Smooth muscle cell (in vitro differentiated cells): ENCODE data around the gene AFF1. TPM values are rescaled to one million over a fixed set of nuclear protein-coding genes. Genes with fewer than 3 reads are reported as not detected.

Experiments
- DNase-seq: peaks from one replicate; lab custom pipeline; 2025; ENCODE audit not compliant: unreplicated experiment; lab: John Stamatoyannopoulos, UW
- H2AFZ ChIP-seq: fragments of 200-600 bp; sonication (generic); 2 replicates; pipeline ENCODE4 v1.6.0; 2016; ENCODE audit warnings: antibody characterized with exemption, low read depth, mild to moderate bottlenecking
- H3F3A ChIP-seq: fragments of 200-600 bp; sonication (generic); 2 replicates; pipeline ENCODE4 v1.6.0; 2017; ENCODE audit warnings: antibody characterized with exemption, low read depth
- H3K27ac ChIP-seq: fragments of 200-600 bp; sonication (generic); 2 replicates; pipeline ENCODE4 v1.5.1; 2016; ENCODE audit warnings: low read depth, mild to moderate bottlenecking
- H3K27me3 ChIP-seq: fragments of 200-600 bp; sonication (generic); 2 replicates; pipeline ENCODE4 v1.6.1; 2016; ENCODE audit warnings: low read depth, mild to moderate bottlenecking
- H3K36me3 ChIP-seq: fragments of 200-600 bp; sonication (generic); 2 replicates; pipeline ENCODE4 v1.5.1; 2016; ENCODE audit warnings: low read depth
- H3K4me1 ChIP-seq: fragments of 200-600 bp; sonication (generic); 2 replicates; pipeline ENCODE4 v1.5.1; 2016; ENCODE audit warnings: low read depth
- H3K4me2 ChIP-seq: fragments of 200-600 bp; sonication (generic); 2 replicates; pipeline ENCODE4 v1.6.0; 2016; ENCODE audit warnings: mild to moderate bottlenecking
- H3K4me3 ChIP-seq: fragments of 200-600 bp; sonication (generic); 2 replicates; pipeline ENCODE4 v1.5.1; 2016; ENCODE audit warnings: mild to moderate bottlenecking
- H3K79me2 ChIP-seq: fragments of 200-600 bp; sonication (generic); 2 replicates; pipeline ENCODE4 v1.6.0; 2016; ENCODE audit warnings: low read depth, mild to moderate bottlenecking
- H3K9ac ChIP-seq: fragments of 200-600 bp; sonication (generic); 2 replicates; pipeline ENCODE4 v1.6.0; 2016; ENCODE audit warnings: low read depth
- H3K9me3 ChIP-seq: fragments of 200-600 bp; sonication (generic); replicated peaks from 2 replicates; pipeline ENCODE4 v1.5.1; 2016; ENCODE audit warnings: low read depth
- H4K20me1 ChIP-seq: fragments of 200-600 bp; sonication (generic); 2 replicates; pipeline ENCODE4 v1.6.0; 2016; ENCODE audit warnings: low read depth
- CTCF ChIP-seq: fragments of 200-600 bp; sonication (generic); IDR thresholded peaks from 2 replicates; pipeline ENCODE4 v1.5.1; 2017; ENCODE audit warnings: borderline replicate concordance, mild to moderate bottlenecking, antibody characterized with exemption; ENCODE audit not compliant: insufficient read depth, poor library complexity, severe bottlenecking
- WGBS: methylation state at CpG from one replicate; pipeline ENCODE4 v1.1.7; 2016; ENCODE audit warnings: low lambda C conversion rate; 5-methylcytosine and 5-hydroxymethylcytosine counted together
- polyA plus RNA-seq: library from polyadenylated mRNA; unstranded; fragments of >200 nt; fragmentation: Nextera tagmentation; extraction: Ambion mirVana; gene quantifications from 2 replicates; pipeline ENCODE4 v1.2.1, GENCODE V29; 2016
- total RNA-seq: library from RNA; depleted of rRNA; stranded (reverse); fragments of >200 nt; gene quantifications from 2 replicates; pipeline ENCODE4 v1.2.3, GENCODE V29; 2014

The AFF1 gene
- total and polyA plus RNA-seq, 2 experiments from 2014 or later: 6.6 to 17.7 TPM

- Histone ChIP-seq H3K79me2 (no peaks in the 10 kb centered on the region), H3K9me3 (no peaks in the 10 kb centered on the region), H3K27ac (no peak overlapping the region), H3K36me3 (no peaks in the 10 kb centered on the region), H3K9ac (no peak overlapping the region), H2AFZ (no peak overlapping the region), H3F3A (peaks cover 14% of the 10 kb centered on the region), H3K4me2 (peak overlapping the region; percentile 14), H3K27me3 (no peaks in the 10 kb centered on the region), H3K4me3 (no peak overlapping the region), H3K4me1 (peaks cover 54% of the 10 kb centered on the region), H4K20me1 (peaks cover 23% of the 10 kb centered on the region)
- DNase-seq: no peak
- no peak for TF ChIP-seq CTCF
- WGBS: 8% methylated on average over 2 of the region's 2 CpGs
Measured at GRCh38 chr4:86960557-86960961, 25.7 kb downstream of the AFF1 start.

DNA sequence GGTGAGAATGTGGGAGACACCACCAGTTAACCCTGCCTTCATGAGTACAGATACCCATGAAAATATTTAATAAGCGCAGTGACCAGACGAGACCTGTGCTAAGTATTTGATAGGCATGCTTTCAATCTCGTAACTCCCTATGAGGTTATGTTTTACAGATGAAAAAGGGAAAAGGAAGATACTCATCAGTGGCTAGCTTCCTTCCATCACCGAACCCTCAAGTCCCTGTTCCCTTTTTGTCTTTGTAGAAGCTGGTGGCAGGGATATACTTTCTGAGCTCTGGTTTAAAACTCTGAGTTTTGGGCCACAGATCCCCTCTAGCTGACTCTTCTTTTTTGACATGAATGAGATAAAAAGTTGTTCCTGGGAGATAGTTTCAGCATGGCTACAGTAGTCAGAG, 26.3 kb downstream of the AFF1 start:
- Histone ChIP-seq H3K79me2 (no peaks in the 10 kb centered on the region), H3K36me3 (no peaks in the 10 kb centered on the region), H2AFZ (no peak overlapping the region), H3F3A (peaks cover 14% of the 10 kb centered on the region), H4K20me1 (peaks cover 23% of the 10 kb centered on the region), H3K9ac (no peak overlapping the region), H3K27me3 (no peaks in the 10 kb centered on the region), H3K4me2 (peak overlapping the region; percentile 31), H3K4me1 (peaks cover 60% of the 10 kb centered on the region), H3K4me3 (no peak overlapping the region), H3K27ac (peak overlapping the region; percentile 2), H3K9me3 (no peaks in the 10 kb centered on the region)
- DNase-seq: no peak
- 94% methylated on average over 4 of the region's 4 CpGs for WGBS
- no peak for TF ChIP-seq CTCF

- Histone ChIP-seq H3K9ac (no peak overlapping the region), H3F3A (peaks cover 14% of the 10 kb centered on the region), H3K4me3 (no peak overlapping the region), H3K79me2 (no peaks in the 10 kb centered on the region), H3K4me1 (peaks cover 62% of the 10 kb centered on the region), H3K27me3 (no peaks in the 10 kb centered on the region), H3K9me3 (no peaks in the 10 kb centered on the region), H4K20me1 (peaks cover 23% of the 10 kb centered on the region), H2AFZ (no peak overlapping the region), H3K4me2 (peak overlapping the region; percentile 31), H3K27ac (peak overlapping the region; percentile 2), H3K36me3 (no peaks in the 10 kb centered on the region)
- WGBS: 17% methylated on average over 9 of the region's 9 CpGs
- no peak for DNase-seq
- no peak for TF ChIP-seq CTCF
Measured at GRCh38 chr4:86961605-86962295, 26.9 kb downstream of the AFF1 start.

DNA sequence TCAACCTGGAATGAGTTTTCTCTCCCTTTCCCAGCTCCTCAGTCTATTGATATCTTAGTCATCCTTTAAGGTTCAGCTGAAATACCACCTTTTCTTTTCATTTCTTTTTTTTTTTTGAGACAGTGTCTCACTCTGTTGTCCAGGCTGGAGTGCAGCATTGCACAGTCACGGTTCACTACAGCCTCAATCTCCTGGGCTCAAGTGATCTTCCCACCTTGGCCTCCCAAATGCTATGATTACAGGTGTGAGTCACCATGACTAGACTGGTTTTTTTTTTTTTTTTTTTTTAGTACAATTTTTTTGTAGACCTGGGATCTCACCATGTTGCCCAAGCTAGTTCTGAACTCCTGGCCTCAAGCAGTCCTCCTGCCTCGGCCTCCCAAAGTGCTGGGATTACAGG, 28.9 kb downstream of the AFF1 start:
- Histone ChIP-seq H3K4me1 (peaks cover 56% of the 10 kb centered on the region), H4K20me1 (peaks cover 23% of the 10 kb centered on the region), H2AFZ (no peak overlapping the region), H3K36me3 (no peaks in the 10 kb centered on the region), H3K9ac (no peak overlapping the region), H3K27me3 (no peaks in the 10 kb centered on the region), H3K4me2 (no peak overlapping the region), H3K9me3 (no peaks in the 10 kb centered on the region), H3K79me2 (no peaks in the 10 kb centered on the region), H3F3A (peaks cover 14% of the 10 kb centered on the region), H3K4me3 (no peak overlapping the region), H3K27ac (no peak overlapping the region)
- no peak for TF ChIP-seq CTCF
- no peak for DNase-seq
- 88% methylated on average over 2 of the region's 2 CpGs for WGBS
